Activated CD4-positive, alpha-beta memory T cell treated with anti-CD3 and anti-CD28 coated beads, Interleukin-2, amount 10 ng/mL, durations not matched to agents 7 days and 5 days (primary cell): Measurements from ENCODE around the gene SLC35B2. TPM values are rescaled to one million over a fixed set of nuclear protein-coding genes. Genes with fewer than 3 reads are reported as not detected.

Experiments
- CTCF ChIA-PET: fragments of 350-600 bp; sonication (Branson Sonifier 250); formaldehyde crosslinking; loops from one replicate; lab custom pipeline; 2021; ENCODE audit warnings: antibody characterized with exemption, inconsistent platforms; lab: Charles Lee
- POLR2A ChIA-PET: fragments of 350-600 bp; sonication (Branson Sonifier 250); formaldehyde crosslinking; loops from one replicate; lab custom pipeline; 2021; ENCODE audit warnings: antibody characterized with exemption; lab: Charles Lee
- DNase-seq: peaks from one replicate; pipeline ENCODE4 v3.0.0-alpha.2; 2020
- H3K27ac Mint-ChIP-seq: one replicate; pipeline ENCODE4 v1.8.0; 2021; ENCODE audit warnings: mild to moderate bottlenecking, mixed read lengths
- H3K27me3 Mint-ChIP-seq: one replicate; pipeline ENCODE4 v1.8.0; 2021; ENCODE audit warnings: mixed read lengths
- H3K36me3 Mint-ChIP-seq: one replicate; pipeline ENCODE4 v1.8.0; 2021; ENCODE audit warnings: low read depth, mixed read lengths
- H3K4me1 Mint-ChIP-seq: one replicate; pipeline ENCODE4 v1.8.0; 2021; ENCODE audit warnings: mixed read lengths
- H3K4me3 Mint-ChIP-seq: one replicate; pipeline ENCODE4 v1.8.0; 2021; ENCODE audit warnings: mild to moderate bottlenecking, mixed read lengths
- H3K9me3 Mint-ChIP-seq: one replicate; pipeline ENCODE4 v1.8.0; 2021; ENCODE audit warnings: mixed read lengths
- total RNA-seq, 2 experiments: library from RNA; stranded (reverse); gene quantifications; one replicate each; pipeline ENCODE4 v1.2.3, GENCODE V29; 2021

SLC35B2 gene
- total RNA-seq, 2 experiments from 2014 or later: 35.8 to 37.2 TPM

DNA sequence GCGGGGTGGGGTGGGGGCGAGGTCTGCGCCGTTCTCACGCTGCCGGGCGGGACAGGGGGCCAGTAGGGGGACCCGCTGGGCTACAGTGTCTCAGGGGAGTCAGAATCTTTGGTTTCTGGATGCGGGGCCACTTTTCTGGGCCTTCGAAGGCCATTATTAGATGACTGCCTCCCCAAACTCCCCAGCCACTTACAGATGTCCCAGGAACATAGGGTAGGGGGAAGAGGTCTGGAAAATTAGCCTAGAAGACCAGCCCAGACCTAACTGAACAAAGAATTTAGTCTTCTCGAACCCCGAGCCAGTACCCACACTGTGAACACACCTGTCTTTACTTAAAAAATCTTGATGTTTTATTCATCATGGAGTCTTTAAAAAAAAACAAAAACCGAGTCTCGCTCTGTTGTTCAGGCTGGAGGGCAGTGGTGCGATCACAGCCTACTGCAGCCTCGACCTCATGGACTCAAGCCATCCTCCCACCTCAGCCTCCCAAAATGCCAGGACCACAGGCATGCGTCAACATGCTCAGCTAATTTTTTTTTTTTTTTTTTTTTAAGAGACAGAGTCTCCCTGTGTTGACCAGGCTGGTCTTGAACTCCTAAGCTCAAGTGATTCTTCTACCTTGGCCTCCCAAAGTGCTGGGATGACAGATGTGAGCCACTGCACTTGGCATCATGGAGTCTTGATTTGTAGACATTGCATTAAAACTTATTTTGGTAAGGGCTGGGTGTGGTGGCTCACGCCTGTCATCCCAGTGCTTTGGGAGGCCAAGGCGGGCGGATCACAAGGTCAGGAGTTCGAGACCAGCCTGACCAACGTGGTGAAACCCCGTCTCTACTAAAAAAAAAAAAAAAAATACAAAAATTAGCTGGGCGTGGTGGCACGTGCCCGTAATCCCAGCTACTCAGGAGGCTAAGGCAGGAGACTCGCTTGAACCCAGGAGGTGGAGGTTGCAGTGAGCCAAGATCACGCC lies 37.2 kb downstream of the SLC35B2 start:
- no peak for DNase-seq
- POLR2A ChIA-PET: no interaction called here
- Mint-ChIP-seq H3K4me1 (peaks cover 40% of the 10 kb centered on the region), H3K27me3 (peaks cover 17% of the 10 kb centered on the region), H3K9me3 (no peaks in the 10 kb centered on the region), H3K4me3 (no peak overlapping the region), H3K27ac (no peak overlapping the region), H3K36me3 (no peaks in the 10 kb centered on the region)
- CTCF ChIA-PET: interaction anchor here (0.6 to 1.2 kb wide), 4 partner anchors 17 to 96 kb away, joined by 3 to 4 read pairs (median 3); no protein-coding TSS in a partner anchor

DNA sequence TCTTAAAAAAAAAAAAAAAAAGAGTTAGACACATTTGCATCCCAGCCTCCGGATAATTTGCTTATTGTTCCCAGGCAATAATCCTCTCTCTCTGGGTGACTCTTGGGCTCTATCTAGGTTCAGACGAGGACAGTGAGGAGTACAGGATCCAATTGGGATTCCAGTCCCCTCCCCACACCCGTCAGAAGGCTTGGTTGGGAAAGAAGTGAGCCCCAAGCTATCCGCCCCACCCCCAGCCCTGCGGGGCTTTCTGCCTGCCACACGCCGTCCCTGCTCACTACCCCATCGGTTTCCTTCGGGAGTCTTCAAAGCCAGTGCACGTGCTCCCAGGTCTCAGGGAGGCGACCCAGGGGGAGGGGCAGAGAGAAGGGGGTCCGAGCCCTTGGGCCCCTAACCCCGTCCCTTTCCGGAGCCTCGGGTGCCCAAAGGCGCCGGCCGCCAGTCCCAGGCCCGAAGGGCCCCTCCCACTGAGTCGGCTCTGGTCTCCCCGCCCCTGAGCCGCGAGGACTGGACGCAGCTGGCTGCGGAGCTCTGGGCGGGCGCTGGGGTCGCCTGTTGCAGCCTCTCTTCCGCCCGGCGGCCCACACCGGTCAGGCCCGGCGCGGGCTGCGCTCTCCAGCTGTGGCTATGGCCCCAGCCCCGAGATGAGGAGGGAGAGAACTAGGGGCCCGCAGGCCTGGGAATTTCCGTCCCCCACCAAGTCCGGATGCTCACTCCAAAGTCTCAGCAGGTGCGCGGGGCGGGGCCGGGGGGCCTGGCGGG lies 38.1 kb downstream of the SLC35B2 start:
- no peak overlapping the region for H3K27ac Mint-ChIP-seq
- DNase-seq: no peak
- ChIA-PET POLR2A (no interaction called here), CTCF (interaction anchor here (0.7 kb wide), 1 partner anchor 37 kb away, joined by 3 read pairs; no protein-coding TSS in a partner anchor)
- H3K9me3 Mint-ChIP-seq: no peaks in the 10 kb centered on the region
- H3K4me1 Mint-ChIP-seq: peaks cover 31% of the 10 kb centered on the region
- H3K36me3 Mint-ChIP-seq: no peaks in the 10 kb centered on the region
- no peak overlapping the region for H3K4me3 Mint-ChIP-seq
- H3K27me3 Mint-ChIP-seq: peaks cover 18% of the 10 kb centered on the region

DNA sequence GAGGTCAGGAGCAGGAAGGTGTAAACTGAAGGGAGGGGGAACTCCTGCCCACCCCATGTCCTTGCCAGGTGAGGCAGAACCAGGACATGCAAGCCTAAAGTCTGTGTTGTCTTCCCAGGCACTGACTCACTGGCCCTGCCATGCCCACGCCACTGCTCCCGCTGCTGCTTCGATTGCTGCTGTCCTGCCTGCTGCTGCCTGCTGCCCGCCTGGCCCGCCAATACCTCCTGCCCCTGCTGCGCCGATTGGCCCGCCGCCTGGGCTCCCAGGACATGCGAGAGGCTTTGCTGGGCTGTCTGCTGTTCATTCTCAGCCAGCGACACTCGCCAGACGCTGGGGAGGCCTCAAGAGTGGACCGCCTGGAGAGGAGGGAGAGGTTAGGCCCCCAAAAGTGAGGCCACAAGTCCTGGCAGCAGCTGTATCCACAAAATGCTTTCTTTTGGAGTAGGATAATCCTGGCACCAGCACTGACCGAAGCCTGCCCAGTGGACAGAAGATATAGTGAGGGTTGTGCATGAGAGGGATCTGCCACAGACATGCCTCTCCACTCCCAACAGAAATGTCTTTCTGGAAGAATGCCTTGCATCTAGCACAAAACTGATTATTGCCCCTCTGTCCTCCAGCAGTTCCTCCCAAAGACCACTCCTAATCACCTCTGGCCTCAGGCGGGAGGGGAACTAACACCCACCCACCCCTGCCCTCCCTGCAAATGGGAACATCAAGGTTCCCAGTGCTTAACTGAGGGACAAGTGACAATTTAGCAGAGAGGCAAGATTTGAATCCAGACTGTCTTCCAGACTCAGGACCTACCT lies 39.8 kb downstream of the SLC35B2 start:
- Mint-ChIP-seq H3K4me3 (no peak overlapping the region), H3K4me1 (peaks cover 21% of the 10 kb centered on the region), H3K27ac (no peak overlapping the region), H3K9me3 (no peaks in the 10 kb centered on the region), H3K36me3 (no peaks in the 10 kb centered on the region), H3K27me3 (peaks cover 22% of the 10 kb centered on the region)
- ChIA-PET POLR2A (interaction anchor here (1.1 kb wide), 1 partner anchor 29 kb away, joined by 3 read pairs; the partner anchor contains the start of gene HSP90AB1), CTCF (no interaction called here)
- DNase-seq: no peak

DNA sequence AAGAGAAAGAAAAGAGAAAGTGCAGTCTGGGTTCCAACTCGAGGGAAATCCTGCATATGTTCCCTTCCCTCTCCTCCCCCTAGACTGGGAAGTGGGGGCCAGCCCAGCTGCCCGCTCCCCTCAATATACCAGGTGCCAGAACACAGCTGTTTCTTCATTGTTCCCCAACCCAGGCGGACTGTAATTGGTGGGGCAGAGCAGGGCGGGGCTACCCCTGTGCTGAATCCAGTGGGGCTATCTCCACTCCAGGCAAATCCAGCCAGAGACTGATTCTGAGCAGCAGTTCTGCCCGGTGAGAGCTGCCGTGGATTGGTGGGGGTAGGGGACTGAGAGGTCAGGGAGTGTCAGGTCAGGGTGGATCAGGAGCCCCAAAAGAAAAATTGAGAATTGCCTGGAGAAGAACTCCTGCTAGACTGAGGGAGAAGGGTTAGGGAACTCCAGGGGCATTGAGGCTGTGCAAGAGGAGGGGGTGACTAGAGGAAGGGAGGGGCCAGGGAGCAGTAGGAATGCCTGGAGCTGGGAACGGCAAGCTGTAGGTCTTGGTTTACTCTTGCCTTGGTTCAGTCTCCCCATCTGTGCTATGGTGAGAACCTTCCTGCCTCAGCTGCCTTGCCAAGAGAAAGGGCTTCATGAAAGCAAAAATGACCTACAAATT lies 40.5 kb downstream of the SLC35B2 start, which contains the start of gene MYMX:
Gene MYMX, plus strand, starts transcription at position 250 of the 655 bp plus-strand sequence. CDS start 546 bp downstream, outside the sequence.
- Mint-ChIP-seq H3K27me3 (peaks cover 22% of the 10 kb centered on the region), H3K4me1 (peaks cover 18% of the 10 kb centered on the region), H3K4me3 (no peak within 1 kb of the TSS), H3K9me3 (no peaks in the 10 kb centered on the region), H3K36me3 (no peaks in the 10 kb centered on the region), H3K27ac (no peak within 1 kb of the TSS)
- POLR2A ChIA-PET: interaction anchor here (1.1 kb wide), 1 partner anchor 30 kb away, joined by 3 read pairs; the partner anchor contains the start of gene HSP90AB1
- CTCF ChIA-PET: no interaction called here
- no peak for DNase-seq

DNA sequence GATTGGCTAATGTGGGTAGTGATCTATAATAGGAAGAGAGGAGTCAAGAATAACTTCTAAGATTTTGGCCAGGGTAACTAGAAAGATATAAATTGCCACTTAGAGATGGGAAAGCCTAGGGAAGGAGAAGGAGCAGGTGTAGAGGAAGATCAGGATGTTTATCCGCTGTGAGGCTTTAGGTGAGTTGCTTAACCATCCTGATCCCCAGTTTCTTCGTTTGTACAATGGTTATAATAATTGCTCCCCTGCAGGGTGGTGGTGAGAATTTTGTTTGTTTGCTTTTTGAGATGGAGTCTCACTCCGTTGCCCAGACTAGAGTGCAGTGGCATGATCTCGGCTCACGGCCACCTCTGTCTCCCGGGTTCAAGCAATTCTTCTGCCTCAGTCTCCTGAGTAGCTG lies 43.0 kb downstream of the SLC35B2 start:
- DNase-seq: no peak
- Mint-ChIP-seq H3K4me3 (no peak overlapping the region), H3K9me3 (no peaks in the 10 kb centered on the region), H3K4me1 (peaks cover 6% of the 10 kb centered on the region), H3K27me3 (peaks cover 26% of the 10 kb centered on the region), H3K36me3 (no peaks in the 10 kb centered on the region), H3K27ac (no peak overlapping the region)
- POLR2A ChIA-PET: interaction anchor here (0.6 to 0.9 kb wide), 2 partner anchors 12 to 85 kb away, joined by 3 to 5 read pairs; no protein-coding TSS in a partner anchor
- CTCF ChIA-PET: no interaction called here

DNA sequence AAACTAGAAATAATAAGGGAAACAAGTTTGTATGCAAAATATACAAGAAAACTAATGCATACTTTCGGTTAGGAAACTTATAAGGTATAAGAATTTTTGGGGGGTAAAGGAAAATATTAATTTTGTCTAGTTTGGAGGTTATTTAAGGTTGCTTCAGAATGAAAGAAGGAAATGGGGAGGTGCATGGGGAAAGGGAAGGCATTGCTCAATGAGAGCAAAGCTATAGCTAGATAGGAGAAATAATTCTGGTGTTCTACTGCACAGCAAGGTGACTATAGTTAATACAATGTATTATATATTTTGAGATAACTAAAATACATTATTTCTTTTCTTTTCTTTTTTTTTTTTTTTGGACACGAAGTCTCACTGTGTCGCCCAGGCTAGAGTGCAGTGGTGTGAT lies 46.0 kb downstream of the SLC35B2 start:
- no peak for DNase-seq
- Mint-ChIP-seq H3K27me3 (peaks cover 11% of the 10 kb centered on the region), H3K9me3 (no peaks in the 10 kb centered on the region), H3K27ac (no peak overlapping the region), H3K36me3 (no peaks in the 10 kb centered on the region), H3K4me1 (no peaks in the 10 kb centered on the region), H3K4me3 (no peak overlapping the region)
- POLR2A ChIA-PET: no interaction called here
- CTCF ChIA-PET: interaction anchor here (0.6 kb wide), 1 partner anchor 118 kb away, joined by 3 read pairs; no protein-coding TSS in a partner anchor

DNA sequence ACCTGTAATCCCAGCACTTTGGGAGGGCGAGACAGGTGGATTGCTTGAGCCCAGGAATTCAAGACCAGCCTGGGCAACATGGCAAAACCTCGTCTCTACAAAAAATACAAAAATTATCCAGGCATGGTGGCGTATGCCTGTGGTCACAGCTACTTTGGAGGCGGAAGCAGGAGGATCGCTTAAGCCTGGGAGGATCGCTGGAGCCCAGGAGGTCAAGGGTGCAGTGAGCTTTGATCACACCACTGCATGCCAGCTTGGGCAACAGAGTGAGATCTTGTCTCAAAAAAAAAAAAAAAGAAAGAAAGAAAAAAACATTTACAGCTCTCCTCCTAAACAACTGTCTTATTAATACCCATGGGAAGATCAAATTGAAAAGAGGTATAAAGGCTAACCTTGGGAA lies 49.4 kb downstream of the SLC35B2 start:
- H3K4me3 Mint-ChIP-seq: no peak overlapping the region
- DNase-seq: no peak
- no peaks in the 10 kb centered on the region for H3K36me3 Mint-ChIP-seq
- ChIA-PET POLR2A (no interaction called here), CTCF (no interaction called here)
- peaks cover 5% of the 10 kb centered on the region for H3K27me3 Mint-ChIP-seq
- H3K27ac Mint-ChIP-seq: no peak overlapping the region
- H3K9me3 Mint-ChIP-seq: no peaks in the 10 kb centered on the region
- H3K4me1 Mint-ChIP-seq: no peaks in the 10 kb centered on the region

Other genes with a start within 250 kb of the SLC35B2 start
- gene MRPL14, start 130.1 kb downstream of the SLC35B2 start, total RNA-seq: 10 to 100 TPM; 36.0 to 39.0 TPM
- 10 to 100 TPM; 14.7 to 15.5 TPM for gene TMEM63B, start 130.0 kb downstream of the SLC35B2 start, total RNA-seq
- under 1 TPM in 1 of 2 experiments, not detected in 1; 0.13 TPM for gene CAPN11, start 98.7 kb downstream of the SLC35B2 start, total RNA-seq
- not detected for gene MYMX, start 40.6 kb downstream of the SLC35B2 start, total RNA-seq
- 10 to 100 TPM; 24.8 to 25.4 TPM for gene SLC29A1, start 33.9 kb downstream of the SLC35B2 start, total RNA-seq
- 100 to 1,000 TPM; 478 to 479 TPM for gene HSP90AB1, start 10.4 kb downstream of the SLC35B2 start, total RNA-seq
- gene NFKBIE, start 8.0 kb upstream of the SLC35B2 start, total RNA-seq: 10 to 100 TPM; 20.8 to 21.7 TPM
- gene TMEM151B, start 12.9 kb upstream of the SLC35B2 start, total RNA-seq: not detected
- 10 to 100 TPM; 14.8 to 15.0 TPM for gene AARS2, start 55.8 kb upstream of the SLC35B2 start, total RNA-seq
- not detected for gene SPATS1, start 85.1 kb upstream of the SLC35B2 start, total RNA-seq
- 10 to 100 TPM; 23.8 to 24.2 TPM for gene CDC5L, start 130.2 kb upstream of the SLC35B2 start, total RNA-seq